ENCODE results near the gene SPOP.

DNA sequence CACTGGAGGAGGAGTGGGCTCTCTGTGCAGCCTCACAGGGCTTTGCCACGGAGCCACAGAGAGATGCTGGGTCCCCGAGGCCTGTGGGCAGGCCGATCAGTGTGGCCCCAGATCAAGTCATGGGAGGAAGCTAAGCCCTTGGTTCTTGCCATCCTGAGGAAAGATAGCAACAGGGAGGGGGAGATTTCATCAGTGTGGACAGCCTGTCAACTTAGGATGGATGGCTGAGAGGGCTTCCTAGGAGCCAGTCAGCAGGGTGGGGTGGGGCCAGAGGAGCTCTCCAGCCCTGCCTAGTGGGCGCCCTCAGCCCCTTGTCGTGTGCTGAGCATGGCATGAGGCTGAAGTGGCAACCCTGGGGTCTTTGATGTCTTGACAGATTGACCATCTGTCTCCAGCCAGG, 98.4 kb downstream of the SPOP start:
- TF ChIP-seq, protein P1, sequence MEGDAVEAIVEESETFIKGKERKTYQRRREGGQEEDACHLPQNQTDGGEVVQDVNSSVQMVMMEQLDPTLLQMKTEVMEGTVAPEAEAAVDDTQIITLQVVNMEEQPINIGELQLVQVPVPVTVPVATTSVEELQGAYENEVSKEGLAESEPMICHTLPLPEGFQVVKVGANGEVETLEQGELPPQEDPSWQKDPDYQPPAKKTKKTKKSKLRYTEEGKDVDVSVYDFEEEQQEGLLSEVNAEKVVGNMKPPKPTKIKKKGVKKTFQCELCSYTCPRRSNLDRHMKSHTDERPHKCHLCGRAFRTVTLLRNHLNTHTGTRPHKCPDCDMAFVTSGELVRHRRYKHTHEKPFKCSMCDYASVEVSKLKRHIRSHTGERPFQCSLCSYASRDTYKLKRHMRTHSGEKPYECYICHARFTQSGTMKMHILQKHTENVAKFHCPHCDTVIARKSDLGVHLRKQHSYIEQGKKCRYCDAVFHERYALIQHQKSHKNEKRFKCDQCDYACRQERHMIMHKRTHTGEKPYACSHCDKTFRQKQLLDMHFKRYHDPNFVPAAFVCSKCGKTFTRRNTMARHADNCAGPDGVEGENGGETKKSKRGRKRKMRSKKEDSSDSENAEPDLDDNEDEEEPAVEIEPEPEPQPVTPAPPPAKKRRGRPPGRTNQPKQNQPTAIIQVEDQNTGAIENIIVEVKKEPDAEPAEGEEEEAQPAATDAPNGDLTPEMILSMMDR (conservative IDR thresholded peaks at IDR 0.05; ENCODE audit: low read depth, low read length) = no peak
- no peak for TF ChIP-seq RAD21 (IDR thresholded peaks at IDR 0.05; ENCODE audit: low read length)
